Ishikawa (cell line): ENCODE results near the gene ANO9.

Experiments used
- CEBPB ChIP-seq: IDR thresholded peaks from 2 replicates; pipeline ENCODE4 v1.6.1; 2012
- CREB1 ChIP-seq: IDR thresholded peaks from 2 replicates; pipeline ENCODE4 v1.6.1; 2012; ENCODE audit warnings: low read depth
- EGR1 ChIP-seq: IDR thresholded peaks from 2 replicates; pipeline ENCODE4 v1.6.1; 2012
- EP300 ChIP-seq: IDR thresholded peaks from 2 replicates; pipeline ENCODE4 v1.6.1; 2012; ENCODE audit warnings: borderline replicate concordance
- FOXM1 ChIP-seq: IDR thresholded peaks from 2 replicates; pipeline ENCODE4 v1.6.1; 2012; ENCODE audit warnings: low read depth, borderline replicate concordance
- MAX ChIP-seq: IDR thresholded peaks from 2 replicates; pipeline ENCODE4 v1.6.1; 2012
- RAD21 ChIP-seq: IDR thresholded peaks from 2 replicates; pipeline ENCODE4 v1.6.1; 2012; ENCODE audit warnings: low read depth
- REST ChIP-seq: IDR thresholded peaks from 2 replicates; pipeline ENCODE4 v1.6.1; 2012; ENCODE audit warnings: low read depth, mild to moderate bottlenecking
- TAF1 ChIP-seq: IDR thresholded peaks from 2 replicates; pipeline ENCODE4 v1.6.1; 2012; ENCODE audit warnings: low read depth, mild to moderate bottlenecking
- TCF12 ChIP-seq: IDR thresholded peaks from 2 replicates; pipeline ENCODE4 v1.6.1; 2012; ENCODE audit warnings: low read depth
- USF1 ChIP-seq: IDR thresholded peaks from 2 replicates; pipeline ENCODE4 v1.6.1; 2012
- YY1 ChIP-seq: IDR thresholded peaks from 2 replicates; pipeline ENCODE4 v1.6.1; 2012; ENCODE audit warnings: low read depth
- ZBTB7A ChIP-seq: IDR thresholded peaks from 2 replicates; pipeline ENCODE4 v1.6.1; 2012; ENCODE audit warnings: low read depth

- TF ChIP-seq YY1 (no peak), REST (no peak), USF1 (no peak), TCF12 (no peak), EP300 (no peak), CEBPB (no peak), MAX (no peak), CREB1 (no peak), TAF1 (no peak), FOXM1 (no peak), RAD21 (no peak), EGR1 (no peak), ZBTB7A (no peak)
These were observed 38.6 kb downstream of the ANO9 start for GRCh38 chr11:403021-403760.
